ENCODE measurements around the gene COL26A1.

GRCh38 chr7:101531726-101532357 lies 169.2 kb downstream of the COL26A1 start:
- TF ChIP-seq POLR2A (IDR thresholded peaks at IDR 0.05) (no peak), CTCF (IDR thresholded peaks at IDR 0.05 in 4 of 5, conservative IDR thresholded peaks at IDR 0.05 in 1 of 5) (no peak)

All from gastrocnemius medialis (tissue), 4 donors.